Measurements from ENCODE around the gene CREBRF. TPM values are rescaled to one million over a fixed set of nuclear protein-coding genes. Genes with fewer than 3 reads are reported as not detected.

Gene CREBRF
- total and polyA plus RNA-seq, 2 of the 8 experiments (the other 6 are each of a cell fraction or from before 2014, with no cell fraction given): 1.2 to 4.7 TPM

DNA sequence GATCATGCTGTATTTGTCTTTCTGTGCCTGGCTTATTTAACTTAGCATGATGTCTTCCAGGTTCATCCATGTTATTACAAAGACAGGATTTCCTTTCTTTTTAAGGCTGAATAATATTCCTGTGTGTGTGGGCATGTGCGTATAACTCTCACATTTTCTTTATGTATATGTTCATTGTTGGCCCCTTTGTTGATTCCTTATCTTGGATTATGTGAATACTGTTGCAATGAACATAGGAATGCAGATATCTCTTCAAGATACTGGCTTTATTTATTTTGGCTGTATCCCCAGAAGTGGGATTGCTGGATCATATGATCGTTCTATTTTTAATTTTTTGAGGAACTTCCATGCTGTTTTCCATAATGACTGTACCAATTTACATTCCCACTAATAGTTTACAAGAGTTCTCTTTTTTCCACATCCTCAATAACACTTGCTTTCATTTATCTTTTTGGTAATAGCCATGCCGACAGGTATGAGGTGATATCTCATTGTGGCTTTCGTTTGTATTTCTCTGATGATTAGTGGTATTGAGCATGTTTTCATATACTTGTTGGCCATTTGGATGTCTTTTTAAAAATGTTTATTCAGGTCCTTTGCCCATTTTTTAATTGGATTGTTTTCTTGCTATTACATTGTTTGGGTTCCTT lies 38.0 kb downstream of the CREBRF start:
- Histone ChIP-seq H2BK12ac (ENCODE audit: low read depth, low read length) (no peak overlapping the region), H3K56ac (replicated peaks; ENCODE audit: insufficient read length, low read depth, low read length) (no peak overlapping the region), H2AFZ (ENCODE audit: low read length) (no peak overlapping the region), H3K79me1 (ENCODE audit: low read depth, low read length) (no peaks in the 10 kb centered on the region), H3K4me2 (ENCODE audit: insufficient read depth in 1 of 2, low read depth in 2 of 2, low read length in 2 of 2) (no peak overlapping the region), H2BK5ac (ENCODE audit: low read depth, low read length) (no peak overlapping the region), H3K27ac (ENCODE audit: low read depth, low read length) (no peak overlapping the region), H2BK20ac (ENCODE audit: low read length) (no peak overlapping the region), H3K4me1 (replicated peaks in 1 of 4; ENCODE audit: control insufficient read depth in 3 of 4, insufficient read depth in 4 of 4, low read length in 3 of 4) (no peaks in the 10 kb centered on the region), H4K91ac (replicated peaks; ENCODE audit: insufficient read length, low read length) (no peak overlapping the region), H3K27me3 (replicated peaks in 1 of 4; ENCODE audit: control insufficient read depth in 3 of 4, extremely low read depth in 1 of 4, insufficient read depth in 3 of 4, low read length in 3 of 4) (no peaks in the 10 kb centered on the region), H3K9me3 (ENCODE audit: insufficient read depth in 2 of 2, low read depth in 1 of 2, low read length in 1 of 2) (no peaks in the 10 kb centered on the region), H3K23me2 (ENCODE audit: low read depth, low read length) (no peaks in the 10 kb centered on the region), H3K4ac (replicated peaks; ENCODE audit: insufficient read length, low read depth, low read length) (no peak overlapping the region), H4K8ac (ENCODE audit: extremely low read depth, insufficient read depth, low read length) (no peak overlapping the region), H4K20me1 (replicated peaks in 1 of 2; ENCODE audit: control insufficient read depth in 1 of 2, insufficient read depth in 2 of 2, low read length in 2 of 2) (no peaks in the 10 kb centered on the region), H3K36me3 (ENCODE audit: control insufficient read depth in 2 of 4, insufficient read depth in 4 of 4, low read length in 3 of 4) (no peaks in the 10 kb centered on the region), H3K18ac (ENCODE audit: extremely low read depth, low read length) (no peak overlapping the region), H2BK120ac (replicated peaks; ENCODE audit: low read depth, low read length) (no peak overlapping the region), H3K9ac (replicated peaks in 1 of 4; ENCODE audit: extremely low read depth in 1 of 4, low read depth in 3 of 4, low read length in 3 of 4) (no peak overlapping the region), H3K14ac (ENCODE audit: insufficient read length) (no peak overlapping the region), H3K79me2 (ENCODE audit: control insufficient read depth in 1 of 2, insufficient read depth in 2 of 2, low read length in 2 of 2) (no peaks in the 10 kb centered on the region), H2BK15ac (ENCODE audit: low read length) (no peak overlapping the region), H2AK5ac (ENCODE audit: low read depth, low read length) (no peak overlapping the region), H3K4me3 (ENCODE audit: extremely low read depth in 1 of 4, insufficient read depth in 2 of 4, low read depth in 3 of 4, low read length in 4 of 4) (no peak overlapping the region), H3K23ac (ENCODE audit: insufficient read length) (no peak overlapping the region), H4K5ac (ENCODE audit: insufficient read length, low read depth, low read length) (no peak overlapping the region)
- FAIRE-seq (no peak), DNase-seq (ENCODE audit: low read depth in 1 of 2, low spot score in 2 of 2) (no peak)
- 89% methylated on average over 4 of the region's 4 CpGs; no CpG with 5 or more reads in 1 of the 2 experiments for WGBS, 2 experiments (ENCODE audit: extremely low coverage in 1 of 2, insufficient coverage in 1 of 2, insufficient read length in 1 of 2, insufficient replicate concordance in 2 of 2, low coverage in 1 of 2, low lambda C conversion rate in 2 of 2, missing lambda C conversion rate in 1 of 2)
- POLR2A ChIA-PET (ENCODE audit: partially characterized antibody): no interaction called here
- CTCF ChIA-PET (ENCODE audit: partially characterized antibody): no interaction called here
- TF ChIP-seq TBP (IDR thresholded peaks at IDR 0.05; ENCODE audit: low read depth, low read length) (no peak), SP4 (IDR thresholded peaks at IDR 0.05; ENCODE audit: low read length) (no peak), BCL11A (IDR thresholded peaks at IDR 0.05; ENCODE audit: low read depth in 2 of 2, low read length in 2 of 2) (no peak), SIN3A (conservative IDR thresholded peaks at IDR 0.05 in 1 of 2, IDR thresholded peaks at IDR 0.05 in 1 of 2; ENCODE audit: low read depth in 1 of 2, low read length in 2 of 2) (no peak), TAF7 (optimal IDR thresholded peaks at IDR 0.05; ENCODE audit: borderline replicate concordance, low read depth, low read length) (no peak), PHF8 (conservative IDR thresholded peaks at IDR 0.05; ENCODE audit: low read depth, low read length) (no peak), RFX5 (IDR thresholded peaks at IDR 0.05; ENCODE audit: borderline replicate concordance, low read depth, low read length) (no peak), EP300 (IDR thresholded peaks at IDR 0.05; ENCODE audit: borderline replicate concordance in 1 of 2, low read depth in 2 of 2, low read length in 2 of 2) (no peak), CHD1 (IDR thresholded peaks at IDR 0.05; ENCODE audit: low read depth, low read length) (no peak), RXRA (IDR thresholded peaks at IDR 0.05; ENCODE audit: insufficient read depth, low read depth, low read length) (no peak)
- TF ChIP-seq, protein P1, sequence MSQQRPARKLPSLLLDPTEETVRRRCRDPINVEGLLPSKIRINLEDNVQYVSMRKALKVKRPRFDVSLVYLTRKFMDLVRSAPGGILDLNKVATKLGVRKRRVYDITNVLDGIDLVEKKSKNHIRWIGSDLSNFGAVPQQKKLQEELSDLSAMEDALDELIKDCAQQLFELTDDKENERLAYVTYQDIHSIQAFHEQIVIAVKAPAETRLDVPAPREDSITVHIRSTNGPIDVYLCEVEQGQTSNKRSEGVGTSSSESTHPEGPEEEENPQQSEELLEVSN (IDR thresholded peaks at IDR 0.05): no peak

Data from H1 (cell line).